Measurements from ENCODE around the gene OR1N1.

OR1N1 gene

DNA sequence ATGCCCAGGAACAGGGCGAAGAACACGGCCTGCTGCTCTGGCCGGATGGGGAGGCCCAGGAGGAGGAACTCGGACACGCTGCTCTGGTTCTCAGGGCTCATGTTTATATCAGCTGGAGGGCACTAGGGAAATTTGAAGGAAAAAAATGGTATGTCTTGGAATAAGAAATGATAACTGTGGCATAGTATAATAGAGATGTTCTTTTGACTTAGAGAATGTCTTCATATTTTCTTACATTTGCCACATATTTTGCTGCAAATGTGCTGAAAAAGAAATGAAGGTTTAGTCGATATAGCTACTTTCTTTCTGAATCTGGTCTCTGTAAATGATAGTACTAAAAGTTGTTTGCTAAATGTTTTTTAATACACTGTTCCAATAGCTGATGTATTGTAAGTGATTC, 49.3 kb downstream of the OR1N1 start, which contains the start of gene OR1J1:
TSS of gene OR1J1 (minus strand) at position 101 of the 400 bp plus-strand sequence. CDS start at position 101, 0 bp downstream.
- Histone ChIP-seq H3K9me2 (replicated peaks; ENCODE audit: insufficient read depth, low read length) (no peaks in the 10 kb centered on the region), H3K79me2 (ENCODE audit: low read length) (no peaks in the 10 kb centered on the region), H3K9ac (ENCODE audit: low read length) (no peak within 1 kb of the TSS), H3K4me3 (ENCODE audit: low read length) (no peak within 1 kb of the TSS), H3K36me3 (replicated peaks; ENCODE audit: insufficient read depth, low read length) (no peaks in the 10 kb centered on the region), H3K27ac (ENCODE audit: low read length) (no peak within 1 kb of the TSS), H3K27me3 (replicated peaks; ENCODE audit: insufficient read depth, low read length) (no peaks in the 10 kb centered on the region), H3K9me3 (replicated peaks; ENCODE audit: insufficient read depth, low read length) (no peaks in the 10 kb centered on the region), H2AFZ (ENCODE audit: low read length) (no peak within 1 kb of the TSS), H3F3A (ENCODE audit: insufficient read depth, low read length) (no peaks in the 10 kb centered on the region), H4K20me1 (ENCODE audit: insufficient read depth, low read length) (no peaks in the 10 kb centered on the region), H3K4me1 (ENCODE audit: low read length) (no peaks in the 10 kb centered on the region), H3K4me2 (ENCODE audit: low read depth, low read length) (no peak within 1 kb of the TSS)
- DNase-seq = no peak
- TF ChIP-seq, protein P1, sequence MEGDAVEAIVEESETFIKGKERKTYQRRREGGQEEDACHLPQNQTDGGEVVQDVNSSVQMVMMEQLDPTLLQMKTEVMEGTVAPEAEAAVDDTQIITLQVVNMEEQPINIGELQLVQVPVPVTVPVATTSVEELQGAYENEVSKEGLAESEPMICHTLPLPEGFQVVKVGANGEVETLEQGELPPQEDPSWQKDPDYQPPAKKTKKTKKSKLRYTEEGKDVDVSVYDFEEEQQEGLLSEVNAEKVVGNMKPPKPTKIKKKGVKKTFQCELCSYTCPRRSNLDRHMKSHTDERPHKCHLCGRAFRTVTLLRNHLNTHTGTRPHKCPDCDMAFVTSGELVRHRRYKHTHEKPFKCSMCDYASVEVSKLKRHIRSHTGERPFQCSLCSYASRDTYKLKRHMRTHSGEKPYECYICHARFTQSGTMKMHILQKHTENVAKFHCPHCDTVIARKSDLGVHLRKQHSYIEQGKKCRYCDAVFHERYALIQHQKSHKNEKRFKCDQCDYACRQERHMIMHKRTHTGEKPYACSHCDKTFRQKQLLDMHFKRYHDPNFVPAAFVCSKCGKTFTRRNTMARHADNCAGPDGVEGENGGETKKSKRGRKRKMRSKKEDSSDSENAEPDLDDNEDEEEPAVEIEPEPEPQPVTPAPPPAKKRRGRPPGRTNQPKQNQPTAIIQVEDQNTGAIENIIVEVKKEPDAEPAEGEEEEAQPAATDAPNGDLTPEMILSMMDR (IDR thresholded peaks at IDR 0.05; ENCODE audit: low read length) = no peak
- TF ChIP-seq EZH2 (optimal IDR thresholded peaks at IDR 0.05; ENCODE audit: low read depth, low read length) (no peak), EZH2phosphoT487 (IDR thresholded peaks at IDR 0.05; ENCODE audit: low read length) (no peak)

DNA sequence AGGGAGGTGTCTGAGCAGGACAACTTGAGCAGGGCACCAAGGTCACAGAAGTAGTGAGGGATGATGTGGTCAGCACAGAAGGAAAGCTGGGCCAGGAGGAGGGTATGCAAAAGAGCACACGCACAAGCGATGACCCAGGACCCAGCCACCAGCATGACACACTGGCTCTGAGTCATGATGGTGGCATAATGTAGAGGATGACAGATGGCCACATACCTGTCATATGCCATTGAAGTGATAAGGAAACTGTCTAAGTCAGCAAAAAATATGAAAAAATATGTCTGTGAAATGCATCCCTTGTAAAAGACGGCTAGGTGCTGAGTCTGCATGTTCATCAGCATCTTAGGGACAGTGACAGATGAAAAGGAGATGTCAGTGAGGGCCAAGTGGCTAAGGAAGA, 49.7 kb downstream of the OR1N1 start:
- H3K79me2 ChIP-seq (ENCODE audit: low read length) = no peaks in the 10 kb centered on the region
- no peak overlapping the region for H2AFZ ChIP-seq (ENCODE audit: low read length)
- H3K4me1 ChIP-seq (ENCODE audit: low read length) = no peaks in the 10 kb centered on the region
- no peaks in the 10 kb centered on the region for H3F3A ChIP-seq (ENCODE audit: insufficient read depth, low read length)
- H3K9me2 ChIP-seq (replicated peaks; ENCODE audit: insufficient read depth, low read length) = no peaks in the 10 kb centered on the region
- H4K20me1 ChIP-seq (ENCODE audit: insufficient read depth, low read length) = no peaks in the 10 kb centered on the region
- H3K9me3 ChIP-seq (replicated peaks; ENCODE audit: insufficient read depth, low read length) = no peaks in the 10 kb centered on the region
- no peak overlapping the region for H3K27ac ChIP-seq (ENCODE audit: low read length)
- H3K27me3 ChIP-seq (replicated peaks; ENCODE audit: insufficient read depth, low read length) = no peaks in the 10 kb centered on the region
- no peak overlapping the region for H3K4me3 ChIP-seq (ENCODE audit: low read length)
- no peaks in the 10 kb centered on the region for H3K36me3 ChIP-seq (replicated peaks; ENCODE audit: insufficient read depth, low read length)
- H3K9ac ChIP-seq (ENCODE audit: low read length) = no peak overlapping the region
- TF ChIP-seq, protein P1 (IDR thresholded peaks at IDR 0.05; ENCODE audit: low read length) = no peak
- TF ChIP-seq EZH2phosphoT487 (IDR thresholded peaks at IDR 0.05; ENCODE audit: low read length) (no peak), EZH2 (optimal IDR thresholded peaks at IDR 0.05; ENCODE audit: low read depth, low read length) (no peak)
- peak; percentile 29 for DNase-seq
- H3K4me2 ChIP-seq (ENCODE audit: low read depth, low read length) = no peak overlapping the region

Measured in MM.1S (cell line).